OCI-M2 (cell line): ENCODE results near the gene RSKR.
A peak's percentile ranks its signal among the peaks of the same experiment; 100 is the strongest.
"Not testable (repeated sequence)": the region's sequence is repeated elsewhere in the genome, so short reads cannot be mapped to it uniquely, and the experiment has no call there.

Experiments used
- DNase-seq: peaks from one replicate; lab custom pipeline; 2025; ENCODE audit not compliant: unreplicated experiment; lab: John Stamatoyannopoulos, UW

The RSKR gene

DNA sequence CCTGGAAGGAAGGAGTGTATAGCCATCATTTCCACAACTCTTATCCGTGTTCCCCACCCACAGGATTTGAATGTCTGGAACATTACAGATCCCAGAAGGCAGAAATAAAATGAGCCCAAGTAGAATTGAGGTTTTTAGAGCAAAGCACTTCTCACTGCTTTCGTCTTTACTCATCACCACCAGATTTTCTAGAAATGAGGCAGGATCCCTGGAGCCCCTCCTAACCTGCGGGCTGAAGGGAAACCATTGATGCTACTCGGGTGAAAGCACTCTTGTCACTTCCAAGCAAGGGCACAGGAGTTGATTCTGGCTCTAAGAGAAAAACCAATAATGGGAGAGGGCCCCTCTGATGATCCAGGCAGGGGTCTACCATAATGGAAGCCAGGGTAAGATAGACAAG is 34.5 kb downstream of the RSKR start:
- no peak for DNase-seq

DNA sequence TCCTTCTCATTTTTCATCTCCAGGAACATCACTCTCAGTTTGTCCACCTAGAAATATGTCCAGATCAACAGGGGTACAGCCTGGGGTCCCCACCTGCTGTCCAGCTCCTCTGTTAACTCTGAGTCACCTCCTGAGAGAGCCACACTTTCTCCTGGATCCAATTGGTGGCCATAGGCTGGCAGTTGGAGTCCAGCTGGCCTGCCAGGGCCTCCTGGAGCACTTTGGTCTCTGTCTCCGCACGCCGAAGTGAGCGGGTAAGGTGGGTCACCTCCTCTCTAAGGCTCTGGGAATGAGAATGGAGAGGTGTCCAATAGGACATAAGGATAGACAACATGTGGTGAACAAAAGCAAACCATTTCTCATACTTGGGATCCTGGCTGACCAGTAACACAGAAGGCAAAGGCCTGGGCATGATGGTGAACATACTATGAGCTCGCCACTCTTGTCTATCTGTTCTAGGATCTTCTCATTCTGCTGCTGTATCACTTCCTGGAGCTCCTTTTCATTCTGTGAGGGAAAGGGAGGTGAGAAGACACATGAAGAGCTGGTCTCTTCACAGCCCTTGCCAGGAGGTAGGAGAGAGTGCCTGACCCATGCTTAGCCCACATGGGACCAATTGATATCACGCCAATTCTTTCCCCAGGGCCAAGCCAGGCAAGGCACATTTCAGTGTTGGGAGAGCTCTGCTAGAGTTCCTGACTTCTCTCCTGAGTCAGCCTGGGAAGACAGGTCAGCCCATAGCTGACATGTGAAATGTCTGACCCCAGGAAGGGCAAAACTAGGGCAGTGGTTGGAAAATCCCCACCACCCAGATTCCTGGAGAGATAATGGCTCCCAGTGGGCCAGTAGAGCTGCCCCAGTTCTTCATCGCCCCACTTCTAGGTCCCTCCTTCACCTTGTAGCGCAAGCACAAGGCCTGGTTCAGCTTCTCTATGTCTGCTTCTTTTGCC is 35.5 kb downstream of the RSKR start:
- DNase-seq, result no peak

GRCh38 chr17:28577466-28577824 is 36.5 kb downstream of the RSKR start:
- no peak for DNase-seq

DNA sequence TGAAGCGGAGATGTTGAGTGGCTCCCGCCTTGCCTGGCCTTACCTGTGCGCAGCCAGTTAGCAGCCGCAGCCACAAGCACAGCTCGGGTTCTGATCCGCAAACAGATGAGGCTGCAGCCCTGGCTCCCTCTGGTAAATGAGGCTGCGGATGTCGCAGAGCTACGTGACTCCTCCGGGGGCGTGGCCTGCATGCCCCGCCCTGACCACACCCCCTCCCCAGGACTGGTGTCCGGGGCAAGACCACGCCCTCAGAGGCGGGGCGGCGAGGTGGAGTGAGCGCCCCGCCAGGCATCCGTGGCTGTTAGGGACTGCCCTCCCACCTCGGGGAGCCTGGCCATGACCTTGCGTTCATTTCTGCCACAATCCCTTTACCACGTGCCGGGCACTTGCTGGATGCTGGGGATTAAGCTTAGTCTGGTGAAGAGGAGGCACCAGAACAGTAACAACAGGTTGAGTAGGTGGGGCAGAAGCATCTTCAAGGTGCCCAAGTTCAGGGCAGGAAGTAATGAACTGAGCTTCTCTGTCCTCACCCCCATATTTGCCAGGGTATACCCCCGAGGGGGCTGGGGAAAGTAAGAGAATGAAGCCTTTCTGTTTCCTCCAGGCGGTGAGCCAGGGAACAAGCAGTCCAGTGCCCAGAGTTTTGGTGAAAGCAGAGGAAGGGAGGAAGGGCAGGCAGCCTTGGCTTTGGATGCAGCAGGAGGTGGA is 37.1 kb downstream of the RSKR start, which contains the start of gene ALDOC:
Gene ALDOC (minus strand): TSS at position 138 of the 708 bp plus-strand sequence. CDS start 1,363 bp downstream, outside the sequence.
- no peak for DNase-seq

GRCh38 chr17:28576016-28576415 is 38.0 kb downstream of the RSKR start:
- not testable (repeated sequence) for DNase-seq

DNA sequence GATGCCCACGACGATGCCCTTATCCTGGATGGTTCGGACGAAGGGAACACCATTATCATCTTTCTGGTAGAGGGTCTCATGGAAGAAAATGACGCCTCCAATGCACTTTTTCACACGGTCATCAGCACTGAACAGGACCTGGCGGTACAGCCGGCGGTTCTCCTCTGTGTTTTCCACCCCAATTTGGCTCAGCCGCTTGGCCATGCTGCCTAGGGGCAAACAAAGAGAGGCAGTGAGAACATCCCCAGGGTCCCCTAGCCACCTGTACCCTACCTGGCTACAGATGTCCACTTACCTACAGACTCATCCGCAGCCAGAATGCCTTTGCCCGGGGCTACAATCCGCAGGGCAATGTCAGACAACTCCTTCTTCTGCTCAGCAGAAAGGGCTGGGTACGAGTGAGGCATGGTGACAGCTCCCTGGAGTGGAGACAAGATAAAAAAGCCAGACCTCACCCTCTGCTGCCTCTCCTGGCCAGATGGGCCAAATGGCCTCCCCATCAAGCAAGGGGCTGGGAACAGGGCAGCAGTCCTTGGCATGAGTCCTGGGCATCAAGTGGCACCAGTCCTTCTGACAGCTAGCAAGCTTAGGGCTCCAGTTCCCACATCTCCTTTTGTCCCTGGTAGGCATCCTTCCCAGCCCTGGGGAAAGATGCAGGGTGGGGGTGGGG is 38.7 kb downstream of the RSKR start:
- DNase-seq, result no peak

DNA sequence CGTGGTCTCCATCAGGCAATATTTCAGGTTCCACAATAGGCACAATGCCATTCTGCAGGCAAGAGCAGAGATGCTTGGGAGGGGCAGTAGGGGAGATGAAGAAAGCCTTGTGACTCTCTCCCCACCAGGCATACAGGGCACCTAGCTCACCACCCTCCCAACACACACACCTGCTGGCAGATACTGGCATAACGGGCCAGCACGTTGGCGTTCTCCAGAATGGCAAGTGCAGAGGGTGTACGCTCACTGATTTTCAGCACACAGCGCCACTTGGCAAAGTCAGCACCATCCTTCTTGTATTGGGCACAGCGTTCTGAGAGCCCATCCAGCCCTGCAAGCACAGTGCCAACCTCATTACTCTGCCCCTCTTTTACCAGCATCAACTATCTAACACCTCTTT is 39.5 kb downstream of the RSKR start:
- DNase-seq, result no peak

DNA sequence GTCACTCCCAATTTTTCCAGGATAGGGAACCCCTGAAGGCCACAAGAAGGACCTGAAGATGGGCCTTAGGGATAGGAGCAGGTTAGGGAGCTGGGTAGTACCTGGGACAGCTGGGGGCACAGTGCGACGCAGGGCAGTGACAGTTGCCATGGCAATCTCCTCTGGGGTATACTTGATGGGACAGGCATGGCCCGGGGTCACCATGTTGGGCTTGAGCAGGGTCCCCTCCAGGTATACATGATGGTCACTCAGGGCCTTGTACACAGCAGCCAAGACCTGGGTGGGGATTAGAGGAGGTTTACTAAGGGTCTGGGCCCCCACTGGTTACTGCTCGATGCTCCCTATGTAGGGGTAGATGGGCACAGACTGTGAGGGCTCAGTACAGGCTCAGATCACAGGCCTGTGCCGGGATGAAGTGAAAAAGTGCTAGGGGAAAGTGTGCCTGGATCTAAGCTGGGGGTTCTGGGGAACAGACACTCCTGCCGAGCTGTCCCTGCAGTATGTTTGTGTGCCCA is 40.0 kb downstream of the RSKR start:
- no peak for DNase-seq

- no peak for DNase-seq
These were observed 40.5 kb downstream of the RSKR start for GRCh38 chr17:28573521-28573920.

DNA sequence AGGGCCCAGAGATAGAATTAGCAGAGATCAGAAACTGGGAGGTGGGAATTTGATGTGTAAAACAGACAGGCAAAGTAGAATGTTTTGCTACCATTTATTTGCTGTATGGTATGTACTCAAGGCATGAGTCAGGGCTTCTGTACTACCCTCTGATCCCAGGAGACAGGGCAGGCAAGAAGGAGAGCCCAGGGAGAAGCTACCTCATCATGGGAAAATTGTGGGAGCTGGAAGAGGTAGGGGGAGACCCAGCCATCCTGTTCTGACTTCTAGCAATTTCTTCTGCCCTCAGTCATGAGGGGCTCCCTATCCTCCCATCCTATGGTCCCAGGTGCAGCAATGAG is 41.0 kb downstream of the RSKR start:
- DNase-seq, result no peak

DNA sequence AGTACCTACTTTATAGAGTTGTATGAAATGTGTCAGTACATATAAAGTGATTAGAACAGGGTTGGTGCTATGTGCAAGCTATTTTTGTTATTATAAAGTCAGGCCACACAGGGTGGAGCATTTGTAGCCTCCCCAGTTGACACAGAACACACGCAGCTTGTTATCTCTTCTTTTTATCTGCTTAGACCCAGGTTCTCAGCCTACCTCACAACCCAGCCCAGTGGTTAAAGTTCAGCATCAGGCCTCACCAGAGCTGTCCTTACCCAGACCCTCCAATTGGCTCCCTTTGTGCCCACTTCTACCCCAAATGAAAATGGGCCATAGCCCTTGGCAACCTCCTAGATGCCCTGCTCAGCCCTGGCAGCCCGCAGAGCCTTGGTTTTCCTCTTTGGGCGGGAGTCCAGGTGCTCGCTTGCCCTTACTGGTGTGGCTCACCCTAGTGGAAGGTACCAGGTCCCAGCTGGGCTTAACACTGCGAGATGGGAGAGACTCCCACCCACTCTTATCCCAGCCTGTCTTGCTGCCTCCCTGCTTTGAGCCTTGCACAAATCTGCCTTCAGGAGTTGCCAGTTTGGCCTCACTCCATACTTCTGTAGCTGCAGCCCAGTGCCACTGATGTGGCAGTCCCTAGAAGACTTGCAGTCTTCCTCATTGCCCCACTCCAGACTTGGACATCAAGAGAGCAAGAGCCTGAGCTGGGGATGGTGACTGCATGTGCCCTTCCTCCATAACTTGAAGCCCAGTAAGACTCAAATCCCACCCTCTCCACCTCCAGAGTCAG is 41.5 kb downstream of the RSKR start:
- no peak for DNase-seq

GRCh38 chr17:28571361-28572122 is 42.4 kb downstream of the RSKR start, which contains the start of gene PIGS:
PIGS (minus strand) TSS chr17:28571524; CDS start chr17:28571496, 28 bp downstream.
- peak; percentile 52 for DNase-seq

GRCh38 chr17:28570716-28571360 is 43.1 kb downstream of the RSKR start:
- no peak for DNase-seq

- DNase-seq, result no peak
These were observed 44.5 kb downstream of the RSKR start for GRCh38 chr17:28569446-28569845.

DNA sequence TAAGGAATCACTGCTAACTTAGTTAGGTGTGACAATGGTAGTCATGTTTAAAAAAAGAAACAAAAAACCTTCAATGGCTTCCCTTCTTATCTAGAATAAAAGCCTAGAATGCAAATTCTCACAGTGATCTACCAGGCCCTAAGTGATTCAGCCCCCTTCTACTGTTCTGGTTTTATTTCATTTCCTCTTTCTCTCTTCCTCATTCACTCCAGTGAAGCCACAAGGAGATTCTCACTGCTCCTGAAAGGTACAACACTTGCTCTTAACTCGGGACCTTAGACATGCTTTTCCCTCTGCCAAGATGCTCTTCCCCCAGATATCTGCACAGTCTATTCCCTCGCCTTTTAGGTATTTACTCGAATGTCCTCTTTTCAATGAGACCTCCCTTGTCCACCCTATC is 46.4 kb downstream of the RSKR start:
- DNase-seq, result no peak

DNA sequence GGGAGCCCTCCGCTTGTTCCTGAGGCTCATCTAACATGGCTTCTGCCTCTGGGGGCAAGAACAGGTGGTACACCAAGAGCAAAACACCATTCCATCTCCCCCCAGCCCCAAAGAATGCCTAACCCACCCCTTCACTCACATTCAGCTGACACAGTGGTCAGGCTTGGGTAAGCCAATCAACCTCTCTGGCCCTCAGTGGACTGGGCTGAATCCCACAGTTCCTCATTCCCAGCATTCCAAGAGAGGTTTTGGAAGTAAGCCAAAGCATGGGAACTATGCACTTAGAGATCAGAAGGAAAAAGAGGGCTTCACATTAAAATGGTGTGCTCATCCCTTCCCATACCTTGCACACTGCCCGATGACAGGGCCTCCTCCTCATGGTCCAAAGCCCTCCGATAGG is 50.5 kb downstream of the RSKR start:
- DNase-seq, result no peak
